Colonic mucosa (tissue), 4 donors: ENCODE measurements around the gene CFC1B. TPM values are rescaled to one million over a fixed set of nuclear protein-coding genes. Genes with fewer than 3 reads are reported as not detected.
"Not testable (repeated sequence)": the region's sequence is repeated elsewhere in the genome, so short reads cannot be mapped to it uniquely, and the experiment has no call there.

ENCODE experiments used
- DNase-seq: peaks from one replicate; pipeline ENCODE4 v3.0.0-alpha.2; 2020
- H3K27ac ChIP-seq: fragments of 200-600 bp; one replicate; pipeline ENCODE4 v1.8.0; 2021
- H3K27me3 ChIP-seq: fragments of 200-600 bp; one replicate; pipeline ENCODE4 v1.8.0; 2021
- H3K36me3 ChIP-seq: fragments of 200-600 bp; one replicate; pipeline ENCODE4 v1.8.0; 2021
- H3K4me1 ChIP-seq: fragments of 200-600 bp; one replicate; pipeline ENCODE4 v1.8.0; 2021; ENCODE audit warnings: mild to moderate bottlenecking
- H3K4me3 ChIP-seq: fragments of 200-600 bp; one replicate; pipeline ENCODE4 v1.8.0; 2021
- H3K9ac ChIP-seq, 2 donors: one replicate each; pipeline ENCODE4 v1.7.0; 2013; ENCODE audit warnings: control low read depth in 2 of 2, low read depth in 2 of 2, low read length in 2 of 2
- H3K9me3 ChIP-seq: fragments of 200-600 bp; one replicate; pipeline ENCODE4 v1.8.0; 2021
- intact Hi-C: fragments of 100-400 bp; cut with DNase I; formaldehyde crosslinking; loops from one replicate; pipeline ENCODE4 v1.14.1; 2022
- total RNA-seq, 2 donors: library from RNA; stranded (reverse); fragmentation: NEBNext Ultra II Directional in 1 of 2; extraction: Animal tissue kit (Norgen Biotek cat#: 25700) in 1 of 2; gene quantifications; one replicate each; pipeline ENCODE4 v1.2.1, GENCODE V29; 2021
- donor health status: healthy.
- donor health status: DM: no; HTN: no; CAD: no.
- donor health status: DM: no; HTN: no; CAD: no.

Gene CFC1B
- total RNA-seq: 1 to 10 TPM in 1 of 2 donors, not detected in 1; 1.2 TPM

DNA sequence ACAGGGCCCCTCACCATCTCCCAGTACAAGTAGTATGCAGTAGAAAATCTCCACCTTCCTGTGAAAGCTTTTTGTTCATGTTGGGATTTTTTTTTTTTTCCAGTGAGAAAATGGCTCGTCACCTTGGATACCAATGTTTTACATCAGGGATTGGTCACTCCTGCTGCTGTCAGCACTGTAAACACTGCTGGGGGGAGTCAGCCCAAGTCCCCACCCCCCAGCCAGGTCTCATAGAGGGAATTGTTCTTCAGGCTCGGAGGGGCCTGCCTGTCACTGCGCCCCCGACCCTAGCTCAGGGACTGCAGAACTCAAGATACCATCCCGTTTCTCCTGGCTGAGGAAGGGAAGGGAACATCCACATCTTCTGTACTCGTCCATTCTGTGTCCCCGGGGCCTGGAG, at the start of gene CFC1B:
CFC1B (plus strand) TSS at position 231 of the 400 bp plus-strand sequence. CDS start 263 bp downstream, outside the sequence.
- H3K27ac ChIP-seq, H3K9ac ChIP-seq, H3K9me3 ChIP-seq, DNase-seq, H3K4me1 ChIP-seq, intact Hi-C loops, H3K36me3 ChIP-seq, H3K4me3 ChIP-seq, H3K27me3 ChIP-seq: not testable (repeated sequence)

GRCh38 chr2:130491073-130491472, 29.9 kb upstream of the CFC1B start:
- H3K9me3 ChIP-seq, H3K4me3 ChIP-seq, DNase-seq, H3K36me3 ChIP-seq, H3K9ac ChIP-seq, H3K27ac ChIP-seq, intact Hi-C loops, H3K27me3 ChIP-seq, H3K4me1 ChIP-seq: not testable (repeated sequence)

- H3K4me1 ChIP-seq, H3K36me3 ChIP-seq, H3K9me3 ChIP-seq, H3K4me3 ChIP-seq, intact Hi-C loops, DNase-seq, H3K27me3 ChIP-seq, H3K27ac ChIP-seq, H3K9ac ChIP-seq: not testable (repeated sequence)
Observed at GRCh38 chr2:130509228-130509627, 11.8 kb upstream of the CFC1B start, which contains the start of gene POTEI. POTEI (minus strand) TSS chr2:130509328; CDS start chr2:130509235, 93 bp downstream.

DNA sequence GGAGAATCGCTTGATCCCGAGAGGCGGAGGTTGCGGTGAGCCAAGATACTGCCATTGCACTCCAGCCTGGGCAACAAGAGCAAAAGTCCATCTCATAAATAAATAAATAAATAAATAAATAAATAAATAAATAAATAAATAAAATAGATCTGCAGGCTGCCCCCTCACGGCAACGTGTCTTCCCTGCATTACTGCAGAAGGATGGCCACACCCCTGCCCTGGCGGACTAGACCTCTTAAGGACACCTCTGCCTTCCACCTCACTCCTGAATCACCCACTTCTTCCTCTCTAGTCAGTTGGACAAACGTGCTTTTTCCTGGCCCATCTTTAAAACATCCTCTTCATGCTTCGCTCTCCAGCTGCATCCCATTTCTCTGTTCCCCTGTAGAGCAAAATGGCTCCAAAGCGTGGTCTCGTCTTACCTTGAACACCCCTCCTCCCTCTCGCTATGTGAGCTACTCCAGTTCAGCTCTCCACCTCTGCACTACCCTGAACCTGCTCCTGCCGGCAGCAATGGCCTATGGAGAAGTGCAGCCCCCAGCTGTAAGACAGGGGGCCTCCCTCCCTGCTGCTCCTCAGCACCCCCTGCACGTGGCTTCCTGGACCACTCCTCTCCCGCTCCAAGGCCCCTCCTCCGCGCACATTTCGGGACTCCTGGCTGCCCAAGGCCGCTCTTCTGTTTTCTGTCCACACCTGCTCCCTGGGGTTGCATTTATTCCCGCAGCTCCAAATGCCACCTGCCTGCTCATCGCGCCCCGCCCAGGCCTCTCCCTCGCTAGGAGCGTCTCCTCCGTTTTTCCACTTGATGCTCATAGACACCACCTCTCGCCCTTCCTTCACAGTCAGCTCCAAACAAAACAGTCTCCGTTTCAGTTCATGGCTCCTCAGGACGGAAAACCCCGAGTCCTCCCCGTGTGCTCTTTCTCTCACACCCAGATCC, 9.9 kb upstream of the CFC1B start:
- H3K4me3 ChIP-seq, H3K9ac ChIP-seq, H3K27me3 ChIP-seq, H3K9me3 ChIP-seq, H3K36me3 ChIP-seq, intact Hi-C loops, H3K4me1 ChIP-seq, H3K27ac ChIP-seq, DNase-seq: not testable (repeated sequence)

- H3K9ac ChIP-seq, H3K9me3 ChIP-seq, intact Hi-C loops, H3K36me3 ChIP-seq, H3K27ac ChIP-seq, H3K4me1 ChIP-seq, DNase-seq, H3K27me3 ChIP-seq, H3K4me3 ChIP-seq: not testable (repeated sequence)
Observed at GRCh38 chr2:130511747-130512451, 9.1 kb upstream of the CFC1B start.

DNA sequence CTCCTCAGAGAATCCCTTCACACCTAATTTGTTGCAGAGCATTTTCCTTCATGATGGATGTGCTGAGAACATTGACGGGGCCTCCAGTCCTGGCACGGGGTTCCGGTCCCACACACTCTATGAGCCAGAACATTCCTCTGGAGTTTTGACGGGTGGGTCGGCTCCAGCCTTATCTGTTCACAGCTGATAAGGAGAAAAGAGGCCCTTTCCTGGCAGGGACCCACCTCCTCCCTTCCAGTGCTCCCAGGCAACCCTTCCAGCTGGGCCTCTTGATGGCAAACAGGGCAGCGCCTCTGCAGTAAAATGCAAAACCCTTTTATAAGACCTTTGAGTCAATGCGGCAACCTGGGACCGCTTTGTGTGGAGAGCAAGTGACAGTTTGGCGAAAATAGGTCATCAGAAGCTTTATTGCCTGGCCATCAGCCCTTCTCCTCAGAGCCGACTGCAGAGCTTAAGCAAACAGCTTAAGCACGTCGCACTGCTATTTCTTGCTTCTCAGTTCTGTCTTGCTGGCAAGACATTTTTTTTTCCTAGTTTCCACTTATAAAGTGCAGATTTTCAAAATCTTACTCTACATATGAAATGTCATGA, 2.4 kb upstream of the CFC1B start:
- H3K4me3 ChIP-seq, H3K9ac ChIP-seq, H3K27me3 ChIP-seq, intact Hi-C loops, H3K4me1 ChIP-seq, H3K36me3 ChIP-seq, DNase-seq, H3K27ac ChIP-seq, H3K9me3 ChIP-seq: not testable (repeated sequence)

DNA sequence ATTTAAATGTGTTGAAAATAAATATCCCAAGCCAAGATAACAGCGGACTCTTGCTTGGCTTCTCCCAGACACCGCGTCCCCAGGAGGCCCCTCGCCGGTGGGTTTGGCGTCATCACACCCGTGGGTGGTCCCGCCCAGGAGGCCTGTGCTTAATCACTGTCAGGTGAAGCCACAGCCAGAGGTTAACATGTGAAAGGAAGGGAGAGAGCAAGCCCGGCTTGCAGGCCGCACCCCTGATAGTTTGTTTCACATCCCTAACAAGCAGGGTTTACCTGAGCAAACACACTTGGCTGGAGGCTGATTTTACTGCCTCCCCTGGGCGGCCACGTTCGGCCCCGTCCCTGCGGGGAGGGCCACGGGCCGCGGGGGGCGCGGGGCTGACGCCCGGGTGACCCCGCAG, 1.4 kb downstream of the CFC1B start:
- not testable (repeated sequence) for H3K9me3 ChIP-seq, H3K27ac ChIP-seq

DNA sequence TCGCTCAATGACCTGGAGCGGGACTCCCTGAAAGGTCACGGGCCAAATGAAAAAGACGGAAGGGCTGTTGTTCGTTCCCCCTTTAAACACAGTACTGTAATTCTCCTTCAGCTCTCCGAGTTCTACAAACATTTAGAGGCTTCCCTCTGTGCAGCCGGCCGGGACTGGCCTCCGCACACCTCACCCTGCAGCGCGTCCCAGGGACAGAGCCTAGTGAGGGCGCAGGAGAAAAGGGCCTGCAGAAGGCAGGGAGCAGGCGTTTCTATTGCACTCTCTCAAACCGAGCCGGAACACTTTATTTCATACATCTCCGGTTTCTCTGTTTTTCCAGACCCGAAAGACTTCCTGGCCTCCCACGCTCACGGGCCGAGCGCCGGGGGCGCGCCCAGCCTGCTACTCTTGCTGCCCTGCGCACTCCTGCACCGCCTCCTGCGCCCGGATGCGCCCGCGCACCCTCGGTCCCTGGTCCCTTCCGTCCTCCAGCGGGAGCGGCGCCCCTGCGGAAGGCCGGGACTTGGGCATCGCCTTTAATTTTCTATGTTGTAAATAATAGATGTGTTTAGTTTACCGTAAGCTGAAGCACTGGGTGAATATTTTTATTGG, 6.4 kb downstream of the CFC1B start:
- DNase-seq: not testable (repeated sequence)

More for the DNA sequence above, 1.4 kb downstream of the CFC1B start:
- H3K4me1 ChIP-seq, DNase-seq, H3K4me3 ChIP-seq, H3K36me3 ChIP-seq, intact Hi-C loops, H3K9ac ChIP-seq, H3K27me3 ChIP-seq: not testable (repeated sequence)

DNA sequence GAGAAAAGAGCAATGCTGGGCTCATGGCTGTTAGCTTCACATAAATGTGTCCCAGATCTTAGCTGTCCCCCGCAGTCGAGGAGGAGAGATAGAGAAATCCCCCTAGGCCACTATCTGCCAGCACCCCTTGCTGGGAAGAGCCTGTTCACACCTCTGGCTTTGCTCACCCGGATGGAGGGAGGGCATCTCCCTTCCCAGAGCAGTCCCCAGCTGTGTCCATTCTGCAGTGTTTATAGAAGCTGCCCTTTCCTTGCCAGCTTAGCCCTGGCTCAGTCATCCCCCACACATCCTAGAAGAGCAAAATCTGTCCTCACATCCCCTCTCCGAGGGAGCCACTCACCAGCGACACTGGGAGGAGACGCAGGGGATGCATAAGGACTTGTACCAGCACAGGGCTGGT, 8.5 kb downstream of the CFC1B start:
- H3K27ac ChIP-seq, H3K9ac ChIP-seq, H3K36me3 ChIP-seq, intact Hi-C loops, H3K9me3 ChIP-seq, H3K27me3 ChIP-seq, H3K4me1 ChIP-seq, DNase-seq, H3K4me3 ChIP-seq: not testable (repeated sequence)

More for the DNA sequence above, 6.4 kb downstream of the CFC1B start:
- H3K9ac ChIP-seq, intact Hi-C loops, H3K9me3 ChIP-seq, H3K27ac ChIP-seq, H3K36me3 ChIP-seq, H3K4me3 ChIP-seq, H3K27me3 ChIP-seq, H3K4me1 ChIP-seq: not testable (repeated sequence)

GRCh38 chr2:130530212-130530611, 9.2 kb downstream of the CFC1B start:
- H3K36me3 ChIP-seq, H3K4me1 ChIP-seq, H3K9ac ChIP-seq, H3K4me3 ChIP-seq, H3K9me3 ChIP-seq, H3K27ac ChIP-seq, DNase-seq, H3K27me3 ChIP-seq, intact Hi-C loops: not testable (repeated sequence)

- H3K27ac ChIP-seq, H3K4me3 ChIP-seq, DNase-seq, intact Hi-C loops, H3K27me3 ChIP-seq, H3K9ac ChIP-seq, H3K4me1 ChIP-seq, H3K9me3 ChIP-seq, H3K36me3 ChIP-seq: not testable (repeated sequence)
Observed at GRCh38 chr2:130531225-130531624, 10.2 kb downstream of the CFC1B start.

GRCh38 chr2:130531672-130532071, 10.7 kb downstream of the CFC1B start:
- H3K9ac ChIP-seq, H3K36me3 ChIP-seq, H3K27ac ChIP-seq, DNase-seq, intact Hi-C loops, H3K9me3 ChIP-seq, H3K27me3 ChIP-seq, H3K4me3 ChIP-seq, H3K4me1 ChIP-seq: not testable (repeated sequence)

DNA sequence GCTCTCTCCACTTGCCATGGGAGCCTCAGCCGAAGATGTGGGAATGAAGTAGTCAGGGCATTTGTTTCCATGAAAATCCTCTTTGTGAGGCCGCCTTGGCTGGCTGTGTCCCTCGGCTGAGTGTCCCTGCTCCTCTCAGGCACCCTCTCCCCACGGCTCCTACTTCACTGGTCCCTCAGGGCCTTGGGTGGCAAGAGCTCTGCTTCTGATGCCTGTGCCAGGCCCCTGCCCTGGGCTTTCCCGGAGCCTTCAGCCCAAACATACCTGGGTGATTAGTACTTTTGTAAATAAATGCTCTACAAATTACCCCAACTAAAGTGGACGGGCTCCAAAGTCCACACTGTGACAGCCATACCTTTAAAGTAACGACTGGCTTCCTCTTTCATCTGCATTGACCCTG, 15.6 kb downstream of the CFC1B start:
- H3K9me3 ChIP-seq, DNase-seq, H3K27ac ChIP-seq, H3K27me3 ChIP-seq, H3K36me3 ChIP-seq, intact Hi-C loops, H3K9ac ChIP-seq, H3K4me3 ChIP-seq, H3K4me1 ChIP-seq: not testable (repeated sequence)
